ENCODE measurements around the gene TOMM40. TPM values are rescaled to one million over a fixed set of nuclear protein-coding genes. Genes with fewer than 3 reads are reported as not detected.
A peak's percentile ranks its signal among the peaks of the same experiment; 100 is the strongest.

TOMM40 gene
- total RNA-seq, 1 experiment from 2014 or later = 180 TPM

- H3T11ph ChIP-seq (ENCODE audit: low read length) = no peak overlapping the region
- H3K4ac ChIP-seq (ENCODE audit: low read depth, low read length) = no peak overlapping the region
- H2BK5ac ChIP-seq (ENCODE audit: insufficient read length, low read length) = no peak overlapping the region
- no peak overlapping the region for H2AFZ ChIP-seq (ENCODE audit: low read length)
- Mint-ChIP-seq H3K27ac (peak overlapping the region in 2 of 3 experiments; percentile 44 to 76; a peak in 3 of 7 replicates), H3K36me3 (ENCODE audit: insufficient read depth in 1 of 3, low read depth in 3 of 3) (peaks cover 28 to 68% (median 58%) of the 10 kb centered on the region in 3 experiments; a peak in 6 of 7 replicates), H3K9me3 (no peaks in the 10 kb centered on the region), H3K27me3 (ENCODE audit: low read depth) (no peaks in the 10 kb centered on the region), H3K4me1 (peaks cover 11 to 27% of the 10 kb centered on the region in 2 experiments), H3K4me3 (peak overlapping the region; percentile 92 to 99; a peak in 3 of 5 replicates)
- no peak overlapping the region for H3K9ac ChIP-seq (ENCODE audit: extremely low read depth, insufficient read length, low read length)
- H2BK15ac ChIP-seq (ENCODE audit: low read depth, low read length) = no peak overlapping the region
- no peaks in the 10 kb centered on the region for H4K20me1 ChIP-seq (ENCODE audit: control insufficient read depth, insufficient read depth, insufficient read length)
- peak; percentile 68 for DNase-seq
- no peaks in the 10 kb centered on the region for H3K4me1 ChIP-seq (ENCODE audit: insufficient read depth, low read length)
- H3K27me3 ChIP-seq (ENCODE audit: insufficient read depth, low read length) = no peaks in the 10 kb centered on the region
- no peak overlapping the region for H4K5ac ChIP-seq (ENCODE audit: insufficient read length, low read depth, low read length)
- WGBS (ENCODE audit: extremely low coverage, insufficient read length, low lambda C conversion rate) = no CpG with 5 or more reads among the region's 12 CpGs
- H3K56ac ChIP-seq (ENCODE audit: insufficient read length, low read depth, low read length) = no peak overlapping the region
- no peaks in the 10 kb centered on the region; the same call in 1 of the 2 replicates for H3K79me2 ChIP-seq (ENCODE audit: insufficient read depth, low read length)
- no peak overlapping the region for H4K91ac ChIP-seq (ENCODE audit: insufficient read length, low read depth, low read length)
- H2BK120ac ChIP-seq (ENCODE audit: low read depth, low read length, poor library complexity, severe bottlenecking) = no peak overlapping the region
- no peak overlapping the region for H3K27ac ChIP-seq (ENCODE audit: insufficient read length, low read depth, low read length)
- H2BK20ac ChIP-seq (ENCODE audit: low read depth, low read length, poor library complexity, severe bottlenecking) = no peak overlapping the region
- H2AK5ac ChIP-seq (ENCODE audit: insufficient read length, low read length) = no peak overlapping the region
- no peak overlapping the region for H3K14ac ChIP-seq (ENCODE audit: insufficient read depth, low read length)
- H3K18ac ChIP-seq (ENCODE audit: insufficient read length, low read depth, low read length) = no peak overlapping the region
- TF ChIP-seq CTCF (conservative IDR thresholded peaks at IDR 0.05) = peak; percentile 68
- no peak overlapping the region for H3K23ac ChIP-seq (ENCODE audit: insufficient read length, low read depth, low read length)
- H3K23me2 ChIP-seq (ENCODE audit: insufficient read length, low read depth, low read length, poor library complexity, severe bottlenecking) = no peaks in the 10 kb centered on the region
- no peak overlapping the region for H2BK12ac ChIP-seq (ENCODE audit: insufficient read length, low read depth, low read length)
- no peak overlapping the region for H3K4me2 ChIP-seq (ENCODE audit: insufficient read depth, insufficient read length, low read length)
- H3K79me1 ChIP-seq (ENCODE audit: insufficient read depth, low read depth, low read length, poor library complexity, severe bottlenecking) = no peaks in the 10 kb centered on the region
- no peak overlapping the region for H4K8ac ChIP-seq (replicated peaks; ENCODE audit: insufficient read length, low read depth, low read length)
- no peaks in the 10 kb centered on the region for H3K9me3 ChIP-seq (ENCODE audit: control insufficient read depth, low read depth, low read length)
These were observed 13.5 kb downstream of the TOMM40 start for GRCh38 chr19:44904426-44904994.
